Ishikawa (cell line): ENCODE data around the gene FGF12.

Experiments
- CEBPB ChIP-seq: IDR thresholded peaks from 2 replicates; pipeline ENCODE4 v1.6.1; 2012
- CREB1 ChIP-seq: IDR thresholded peaks from 2 replicates; pipeline ENCODE4 v1.6.1; 2012; ENCODE audit warnings: low read depth
- FOXM1 ChIP-seq: IDR thresholded peaks from 2 replicates; pipeline ENCODE4 v1.6.1; 2012; ENCODE audit warnings: low read depth, borderline replicate concordance
- MAX ChIP-seq: IDR thresholded peaks from 2 replicates; pipeline ENCODE4 v1.6.1; 2012
- RAD21 ChIP-seq: IDR thresholded peaks from 2 replicates; pipeline ENCODE4 v1.6.1; 2012; ENCODE audit warnings: low read depth
- TAF1 ChIP-seq: IDR thresholded peaks from 2 replicates; pipeline ENCODE4 v1.6.1; 2012; ENCODE audit warnings: low read depth, mild to moderate bottlenecking
- TCF12 ChIP-seq: IDR thresholded peaks from 2 replicates; pipeline ENCODE4 v1.6.1; 2012; ENCODE audit warnings: low read depth
- USF1 ChIP-seq: IDR thresholded peaks from 2 replicates; pipeline ENCODE4 v1.6.1; 2012
- YY1 ChIP-seq: IDR thresholded peaks from 2 replicates; pipeline ENCODE4 v1.6.1; 2012; ENCODE audit warnings: low read depth
- ZBTB7A ChIP-seq: IDR thresholded peaks from 2 replicates; pipeline ENCODE4 v1.6.1; 2012; ENCODE audit warnings: low read depth

- TF ChIP-seq YY1 (no peak), TAF1 (no peak), RAD21 (no peak), MAX (no peak), USF1 (no peak), FOXM1 (no peak), CEBPB (no peak), TCF12 (no peak), ZBTB7A (no peak), CREB1 (no peak)
These were observed 375.2 kb downstream of the FGF12 start for GRCh38 chr3:192352142-192352541.
